NCI-H345 (cell line): Measurements from ENCODE around the gene MTRFR.
A peak's percentile ranks its signal among the peaks of the same experiment; 100 is the strongest.

Source experiments
- DNase-seq: peaks from one replicate; lab custom pipeline; 2025; lab: John Stamatoyannopoulos, UW

The MTRFR gene

DNA sequence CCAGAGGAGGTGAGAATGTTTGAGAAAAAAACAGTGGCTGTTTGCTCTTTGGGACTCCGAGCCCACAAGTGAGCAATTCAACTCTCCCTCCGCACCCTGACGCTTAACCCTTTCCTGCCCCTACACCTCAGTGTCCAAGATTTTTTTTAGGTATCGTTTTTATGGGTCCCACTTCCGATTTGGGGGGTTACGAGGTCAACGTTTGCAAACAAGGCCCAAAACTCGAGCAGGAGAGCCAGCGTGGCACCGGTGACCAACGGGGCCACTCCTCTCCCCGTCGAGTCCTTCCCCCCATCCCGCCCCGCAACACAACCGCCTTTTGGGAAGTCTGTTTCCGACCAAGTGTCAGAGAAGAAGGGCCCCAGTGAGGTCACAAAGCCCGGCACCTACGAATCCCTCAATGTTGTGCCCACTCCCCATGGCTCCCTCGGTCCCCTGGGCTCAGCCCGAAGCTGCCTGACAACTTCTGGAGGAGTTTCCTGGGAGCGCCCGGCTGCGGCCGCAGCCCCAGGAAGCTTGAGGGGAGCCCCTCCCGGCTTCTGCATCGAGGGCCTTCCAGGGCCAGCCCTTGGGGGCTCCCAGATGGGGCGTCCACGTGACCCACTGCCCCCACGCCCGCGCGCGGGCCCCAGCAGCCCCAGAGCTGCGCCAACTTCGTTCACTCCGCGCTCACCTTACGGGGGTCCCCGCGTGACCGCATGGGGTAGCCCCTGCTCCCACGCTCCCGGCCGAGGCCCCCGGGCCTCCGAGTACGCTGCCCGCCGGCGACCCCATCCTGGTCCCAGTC, 37.2 kb downstream of the MTRFR start:
- DNase-seq, result no peak

- DNase-seq, result peak; percentile 64
These were observed 37.9 kb downstream of the MTRFR start for GRCh38 chr12:123271001-123271668.

DNA sequence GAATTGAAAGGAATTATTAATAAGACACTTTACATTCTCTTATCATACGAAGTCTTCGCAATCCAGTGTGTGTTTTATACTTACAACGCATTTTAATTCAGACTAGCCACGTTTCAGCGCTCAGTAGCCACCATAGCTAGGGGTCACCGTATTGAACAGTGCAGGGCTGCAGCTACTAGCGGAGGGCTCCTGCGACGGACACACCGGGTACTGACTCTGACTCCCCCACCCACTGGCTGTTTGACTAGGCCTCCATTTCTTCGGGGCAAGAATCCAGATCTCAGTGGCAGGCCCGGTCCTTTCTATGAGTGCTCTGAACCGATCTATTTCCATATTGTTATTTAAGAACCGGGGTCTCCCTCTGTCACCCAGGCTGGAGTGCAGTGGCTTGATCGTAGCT, 39.9 kb downstream of the MTRFR start:
- DNase-seq, result no peak

- DNase-seq, result no peak
These were observed 44.9 kb downstream of the MTRFR start for GRCh38 chr12:123278101-123278627.

DNA sequence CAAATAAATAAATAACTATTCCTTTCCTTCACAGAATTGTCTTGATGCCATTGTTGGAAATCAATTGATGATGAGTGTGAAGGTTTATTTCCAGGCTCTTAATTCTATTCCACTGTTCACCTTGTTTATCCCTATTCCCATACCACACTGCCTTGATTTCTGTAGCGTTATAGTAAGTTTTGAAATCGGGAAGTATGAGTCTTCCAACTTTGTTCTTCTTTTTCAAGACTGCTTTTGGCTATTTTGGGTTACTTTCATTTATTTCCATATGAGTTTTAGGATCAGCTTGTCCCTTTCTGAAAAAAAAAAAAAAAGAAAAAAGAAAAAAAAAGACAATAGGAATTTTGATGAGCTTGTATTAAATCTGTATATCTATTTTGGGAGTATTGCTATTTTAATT, 47.7 kb downstream of the MTRFR start:
- DNase-seq, result no peak

DNA sequence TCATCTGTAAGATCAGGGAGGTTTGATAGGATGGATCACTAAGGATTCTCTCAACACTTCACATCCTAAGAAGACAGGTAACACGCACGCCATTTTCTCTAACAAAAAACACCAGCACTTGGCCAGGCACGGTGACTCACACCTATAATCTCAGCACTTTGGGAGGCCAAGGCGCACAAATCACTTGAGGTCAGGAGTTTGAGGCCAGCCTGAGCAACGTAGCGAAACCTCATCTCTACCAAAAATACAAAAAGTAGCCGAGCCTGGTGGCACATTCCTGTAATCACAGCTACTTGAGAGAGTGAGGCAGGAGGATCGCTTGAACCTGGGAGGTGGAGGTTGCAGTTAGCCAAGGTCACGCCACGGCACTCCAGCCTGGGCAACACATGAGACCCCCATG, 48.9 kb downstream of the MTRFR start:
- no peak for DNase-seq

DNA sequence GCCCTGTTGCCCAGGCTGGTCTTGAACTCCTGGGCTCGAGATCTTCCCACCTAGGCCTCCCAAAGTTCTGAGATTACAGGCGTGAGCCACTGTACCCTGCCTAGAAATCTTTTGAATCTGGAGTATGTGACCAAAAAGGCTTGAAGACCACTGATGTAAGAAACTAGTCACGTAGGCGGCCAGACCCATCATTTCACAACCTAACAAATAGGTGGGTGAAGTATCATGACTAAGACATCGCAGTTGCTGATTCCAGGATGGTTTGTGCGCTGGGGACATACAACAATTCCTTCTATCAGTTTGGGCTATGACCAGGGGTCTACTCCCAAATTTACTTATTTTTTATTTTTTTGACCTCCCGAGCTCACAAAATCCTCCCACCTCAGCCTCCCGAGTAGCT, 50.2 kb downstream of the MTRFR start:
- no peak for DNase-seq

DNA sequence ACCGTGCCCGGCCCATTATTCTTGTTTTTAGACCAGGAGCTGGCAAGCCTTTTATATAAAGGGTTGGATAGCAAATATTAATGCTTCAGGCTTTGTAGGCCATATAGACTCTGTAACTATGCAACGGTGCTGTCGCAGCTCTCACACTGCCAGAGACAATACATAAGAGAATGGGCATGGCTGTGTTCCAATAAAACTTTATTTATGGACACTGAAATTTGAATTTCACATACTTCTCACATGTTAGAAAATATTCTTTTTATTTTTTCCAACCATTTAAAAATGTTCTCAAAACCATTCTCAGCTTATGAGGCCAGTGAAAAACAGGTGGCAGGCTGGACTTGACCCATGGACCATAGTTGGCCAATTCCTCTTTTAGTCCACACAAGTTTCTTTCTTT, 51.4 kb downstream of the MTRFR start:
- no peak for DNase-seq

DNA sequence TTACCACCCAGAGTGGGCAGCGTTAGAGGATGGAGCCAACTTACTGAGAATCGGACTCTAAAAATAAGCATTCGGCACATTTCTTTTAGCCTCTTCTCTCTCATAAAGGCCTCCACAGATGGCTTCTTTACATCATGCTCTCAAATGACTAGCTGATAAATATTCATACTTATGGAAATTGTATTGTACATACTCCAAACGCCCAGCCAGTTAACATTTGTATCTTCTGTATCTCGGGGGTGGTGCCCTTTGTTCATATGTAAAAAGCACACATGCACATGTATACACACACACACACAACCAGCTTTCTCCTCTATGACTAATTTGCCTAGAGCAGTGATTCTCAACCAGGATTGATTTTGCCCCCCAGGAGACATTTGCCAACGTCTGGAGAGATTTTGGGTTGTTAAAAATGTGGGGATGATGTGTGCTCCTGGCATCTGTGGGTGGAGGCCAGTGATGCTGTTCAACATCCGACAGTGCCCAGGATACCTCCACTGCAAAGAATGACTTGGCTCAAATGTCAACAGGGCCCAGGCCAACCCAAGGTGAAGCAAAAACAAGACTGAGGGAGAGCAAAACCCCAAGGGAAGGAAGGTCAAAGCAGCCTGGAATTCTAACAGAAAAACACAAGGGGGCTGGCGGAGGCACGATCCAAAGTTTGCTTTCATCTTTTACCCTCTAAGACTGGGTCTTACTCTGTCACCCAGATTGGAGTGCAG, 53.6 kb downstream of the MTRFR start:
- DNase-seq, result no peak

DNA sequence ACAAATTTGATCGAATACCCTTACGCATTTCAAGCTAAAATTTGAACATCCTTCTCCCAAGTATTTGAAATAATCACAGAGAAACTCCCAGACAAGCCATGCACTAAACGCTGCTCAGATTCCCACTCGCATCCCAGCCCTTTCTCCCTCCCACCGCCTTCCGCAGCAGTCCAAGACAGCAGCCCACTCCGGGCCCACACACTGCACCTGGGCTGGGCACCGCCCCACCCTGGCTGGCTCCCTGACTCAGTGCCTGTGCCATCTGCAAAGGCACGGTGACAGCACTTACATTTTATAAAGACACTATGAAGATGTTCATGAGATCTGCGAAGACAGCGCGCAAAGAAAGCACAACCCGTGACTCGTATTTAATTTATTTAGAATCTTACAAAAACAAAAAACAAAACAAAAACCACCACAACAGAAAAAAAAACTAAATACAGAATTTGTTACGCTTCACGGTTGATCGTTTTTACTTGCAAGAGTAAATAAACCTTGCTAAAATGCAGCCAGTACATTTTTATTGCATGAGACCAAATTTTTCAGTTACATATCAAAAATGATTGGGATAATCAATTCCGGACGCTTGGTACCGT, 55.6 kb downstream of the MTRFR start:
- no peak for DNase-seq

DNA sequence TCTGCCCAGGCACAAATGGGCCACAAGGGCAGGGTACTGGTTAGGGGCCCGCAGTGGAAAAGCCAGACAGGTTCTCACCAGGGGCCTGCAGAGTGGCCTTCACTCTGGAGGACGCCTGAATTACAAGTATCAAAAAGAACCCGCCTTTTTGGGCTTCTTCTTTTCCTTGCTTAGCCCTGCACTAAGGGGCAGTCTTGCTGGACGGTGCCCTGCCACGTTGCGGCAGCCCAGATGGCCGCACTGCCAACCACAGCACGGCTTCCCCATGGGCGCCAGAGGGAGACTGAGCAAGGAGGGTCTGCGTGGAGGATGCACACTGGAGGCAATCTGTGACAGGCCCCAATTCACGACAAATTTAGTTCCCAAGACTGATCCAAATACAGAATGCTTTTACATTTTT, 56.7 kb downstream of the MTRFR start:
- DNase-seq, result no peak

DNA sequence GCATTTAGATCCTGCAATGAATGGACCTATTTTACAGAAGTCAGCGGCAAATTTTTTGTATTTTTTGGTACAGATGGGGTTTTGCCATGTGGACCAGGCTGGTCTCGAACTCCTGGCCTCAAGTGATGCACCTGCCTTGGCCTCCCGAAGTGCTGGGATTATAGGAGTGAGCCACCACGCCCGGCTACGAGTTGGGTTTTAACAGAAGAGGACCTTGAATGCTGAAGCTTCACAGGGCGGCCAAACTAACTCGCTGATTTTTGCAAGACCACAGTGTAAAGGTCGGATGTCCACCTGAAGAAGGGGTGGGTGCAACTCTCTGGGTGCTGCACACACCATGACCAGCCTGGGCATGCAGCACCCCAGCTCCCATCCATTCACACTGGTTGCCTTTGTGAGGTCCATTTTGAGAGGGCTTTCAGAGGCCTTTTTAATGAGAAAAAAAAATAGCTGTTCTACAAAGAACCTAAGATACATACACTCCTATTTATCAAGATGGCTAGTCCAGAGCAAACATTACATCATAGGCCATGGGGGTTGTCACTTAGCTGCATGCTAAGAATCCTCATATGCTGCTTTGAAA, 60.0 kb downstream of the MTRFR start:
- DNase-seq, result no peak

DNA sequence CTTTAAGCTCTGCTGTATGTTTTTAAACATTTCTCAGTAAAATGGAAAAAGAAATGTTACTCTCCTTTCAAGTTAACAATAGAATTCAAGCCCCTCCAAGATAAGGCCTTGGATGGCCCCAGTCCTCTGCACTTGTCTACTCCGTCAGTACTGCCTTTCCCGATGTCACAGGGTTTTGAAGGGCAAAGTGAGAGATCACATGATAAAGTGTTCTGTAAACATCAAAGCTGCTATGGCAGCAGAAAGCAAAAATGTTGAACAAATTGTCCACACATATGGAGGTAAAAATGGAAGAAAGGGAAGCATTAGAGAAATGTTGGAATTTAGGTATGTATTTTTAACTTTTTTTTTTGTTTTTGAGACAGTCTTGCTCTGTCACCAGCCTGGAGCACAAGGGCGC, 71.9 kb downstream of the MTRFR start:
- no peak for DNase-seq

GRCh38 chr12:123306200-123306599, 73.0 kb downstream of the MTRFR start:
- DNase-seq, result no peak
